ENCODE measurements around the gene MON2.
"Not testable (repeated sequence)": the region's sequence is repeated elsewhere in the genome, so short reads cannot be mapped to it uniquely, and the experiment has no call there.

The MON2 gene

GRCh38 chr12:62481843-62482540, 15.4 kb downstream of the MON2 start:
- no peak for FAIRE-seq

GRCh38 chr12:62482769-62483168, 16.1 kb downstream of the MON2 start:
- FAIRE-seq = no peak

GRCh38 chr12:62484233-62484632, 17.6 kb downstream of the MON2 start:
- FAIRE-seq = no peak

DNA sequence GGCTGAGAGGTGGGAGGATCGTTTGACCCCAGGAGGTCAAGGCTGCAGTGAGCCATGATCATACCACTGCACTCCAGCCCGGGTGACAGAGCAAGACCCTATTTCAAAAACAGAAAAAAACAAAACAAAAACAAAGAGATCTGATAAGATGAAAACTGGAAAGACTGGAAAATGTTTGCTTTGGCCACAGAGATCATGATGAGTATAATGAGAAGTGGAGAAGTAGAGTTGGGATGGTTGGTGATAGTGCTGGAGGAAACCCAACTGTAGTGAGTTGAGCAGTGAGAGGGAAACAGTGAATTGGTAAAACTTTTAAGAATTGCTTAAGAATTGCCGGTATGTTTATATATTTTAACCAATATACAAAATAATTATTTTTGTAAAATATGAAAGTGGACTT, 39.2 kb downstream of the MON2 start:
- FAIRE-seq = no peak

- no peak for FAIRE-seq
Observed at GRCh38 chr12:62512901-62513300, 46.3 kb downstream of the MON2 start.

- not testable (repeated sequence) for FAIRE-seq
Observed at GRCh38 chr12:62514080-62514479, 47.5 kb downstream of the MON2 start.

DNA sequence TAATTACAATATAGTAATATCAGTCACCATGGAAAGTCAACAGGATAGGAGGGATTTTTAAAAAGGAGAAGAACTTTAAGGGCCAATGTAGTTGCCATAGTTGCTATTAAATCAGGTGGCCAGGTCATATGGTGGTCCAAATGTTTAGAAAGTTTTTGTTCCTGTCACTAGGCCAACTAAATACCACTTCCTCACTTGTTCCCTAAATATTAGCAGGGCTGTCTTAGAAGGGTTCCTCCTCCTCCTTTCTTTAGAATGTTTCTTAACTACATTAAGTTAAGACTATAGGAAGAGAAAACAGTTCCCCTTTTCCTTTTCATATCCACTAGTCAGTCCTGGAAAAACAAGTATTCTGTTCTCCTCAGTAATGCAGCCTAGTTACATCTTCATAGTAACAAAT, 50.3 kb downstream of the MON2 start:
- no peak for FAIRE-seq

- FAIRE-seq = no peak
Observed at GRCh38 chr12:62517887-62518286, 51.3 kb downstream of the MON2 start.

DNA sequence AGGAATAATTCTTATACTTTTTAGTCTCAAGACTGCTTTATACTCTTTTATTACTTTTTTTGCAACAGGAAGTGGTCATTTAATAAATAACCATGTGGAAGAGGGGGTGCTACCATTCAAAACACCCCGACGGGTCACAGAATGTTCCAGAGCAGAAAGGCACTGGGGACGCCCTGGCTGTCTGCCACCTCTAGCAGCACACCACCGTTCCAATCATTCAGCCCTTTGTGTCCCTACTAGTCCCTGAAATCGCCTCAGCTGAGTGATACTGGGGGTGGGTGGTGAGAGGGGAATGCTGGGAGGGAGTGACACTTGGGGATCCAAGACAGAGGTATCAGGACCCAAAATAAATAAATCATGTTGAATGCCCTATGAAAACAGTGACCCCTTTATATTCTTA, 52.4 kb downstream of the MON2 start:
- no peak for FAIRE-seq

DNA sequence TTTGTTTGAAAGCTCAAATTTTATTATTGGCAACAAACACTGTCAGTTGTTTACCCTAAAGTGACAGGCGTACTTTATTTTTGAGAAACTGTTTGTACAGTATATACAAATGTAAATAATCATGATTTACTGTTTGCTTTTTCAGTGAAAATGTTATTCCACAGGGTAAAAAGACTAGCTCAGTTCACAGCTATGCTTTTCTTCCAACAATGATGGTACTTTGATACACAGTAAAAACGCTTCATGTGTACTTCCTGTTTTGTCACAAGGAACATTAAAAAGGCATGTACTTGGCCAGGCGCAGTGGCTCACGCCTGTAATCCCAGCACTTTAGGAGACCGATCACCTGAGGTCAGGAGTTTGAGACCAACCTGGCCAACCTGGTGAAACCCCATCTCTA, 53.7 kb downstream of the MON2 start:
- FAIRE-seq = no peak

DNA sequence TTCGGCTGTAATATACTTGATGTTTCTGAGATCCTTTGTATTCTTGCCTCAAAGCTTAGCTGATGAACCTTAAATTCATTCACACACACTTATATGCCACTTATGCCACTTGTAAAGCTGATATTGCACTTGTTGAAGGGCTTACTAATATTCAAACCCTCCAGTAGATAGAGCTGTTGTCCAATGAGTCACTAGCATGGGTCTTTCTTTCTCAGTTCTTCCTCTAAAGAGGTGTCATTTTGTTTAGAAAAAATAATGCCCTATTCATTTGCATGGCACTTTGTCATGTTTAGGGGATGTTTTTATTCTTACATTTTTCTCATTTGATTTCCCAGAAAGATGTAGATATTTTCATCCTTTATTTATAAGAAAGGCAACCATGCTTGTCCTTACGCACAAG, 56.4 kb downstream of the MON2 start:
- FAIRE-seq = no peak

- FAIRE-seq = no peak
Observed at GRCh38 chr12:62523619-62524018, 57.0 kb downstream of the MON2 start.

GRCh38 chr12:62525271-62525670, 58.6 kb downstream of the MON2 start:
- FAIRE-seq = no peak

DNA sequence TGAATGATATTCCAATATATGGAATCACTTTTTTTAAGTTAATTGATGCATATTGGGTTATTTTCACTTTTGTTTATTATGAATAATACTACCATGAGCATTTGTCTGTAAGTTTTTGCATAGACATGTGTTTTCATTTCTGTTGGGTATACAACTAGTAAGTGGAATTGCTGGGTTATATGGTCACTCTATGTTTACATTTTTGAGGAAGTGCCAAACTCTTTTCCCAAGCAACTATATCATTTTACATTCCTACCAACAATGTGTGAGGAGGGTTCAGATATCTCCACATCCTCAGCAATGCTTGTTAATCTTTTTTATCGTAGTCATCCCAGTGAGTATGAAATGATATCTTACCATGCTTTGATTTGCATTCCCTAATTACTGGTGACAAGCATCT, 64.0 kb downstream of the MON2 start:
- no peak for FAIRE-seq

DNA sequence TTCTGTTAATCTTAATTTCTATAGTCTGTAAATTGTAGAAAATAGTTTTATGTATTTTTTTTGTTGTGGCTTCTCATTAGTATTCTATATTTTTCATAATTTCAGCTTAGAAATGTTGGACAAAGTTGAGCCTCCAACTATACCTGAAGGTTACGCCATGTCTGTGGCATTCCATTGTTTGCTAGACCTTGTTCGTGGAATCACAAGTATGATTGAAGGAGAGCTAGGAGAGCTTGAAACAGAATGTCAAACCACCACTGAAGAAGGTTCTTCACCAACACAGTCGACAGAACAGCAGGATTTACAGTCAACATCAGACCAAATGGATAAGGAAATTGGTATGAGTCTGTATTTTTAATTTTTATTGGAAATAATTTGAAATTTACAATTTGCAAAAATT, 65.7 kb downstream of the MON2 start:
- FAIRE-seq = no peak

GRCh38 chr12:62533087-62533754, 66.6 kb downstream of the MON2 start:
- no peak for FAIRE-seq

GRCh38 chr12:62533755-62534107, 67.1 kb downstream of the MON2 start:
- FAIRE-seq = no peak

DNA sequence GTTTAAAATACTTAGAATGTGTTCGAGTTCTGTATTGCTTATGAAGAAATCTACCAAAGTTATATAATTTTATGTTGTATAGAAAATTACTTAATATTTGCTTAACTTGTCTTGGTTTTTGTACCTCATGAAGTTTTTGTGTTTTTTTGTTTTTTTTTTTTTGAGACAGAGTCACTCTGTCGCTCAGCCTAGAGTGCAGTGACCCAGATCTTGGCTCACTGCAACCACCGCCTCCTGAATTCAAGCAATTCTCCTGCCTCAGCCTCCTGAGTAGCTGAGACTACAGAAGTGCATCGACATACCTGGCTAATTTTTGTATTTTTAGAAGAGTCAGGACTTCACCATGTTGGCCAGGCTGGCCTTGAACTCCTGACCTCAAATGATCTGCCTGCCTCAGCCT, 69.9 kb downstream of the MON2 start:
- no peak for FAIRE-seq

GRCh38 chr12:62537551-62537950, 70.9 kb downstream of the MON2 start:
- FAIRE-seq = peak; percentile 62

DNA sequence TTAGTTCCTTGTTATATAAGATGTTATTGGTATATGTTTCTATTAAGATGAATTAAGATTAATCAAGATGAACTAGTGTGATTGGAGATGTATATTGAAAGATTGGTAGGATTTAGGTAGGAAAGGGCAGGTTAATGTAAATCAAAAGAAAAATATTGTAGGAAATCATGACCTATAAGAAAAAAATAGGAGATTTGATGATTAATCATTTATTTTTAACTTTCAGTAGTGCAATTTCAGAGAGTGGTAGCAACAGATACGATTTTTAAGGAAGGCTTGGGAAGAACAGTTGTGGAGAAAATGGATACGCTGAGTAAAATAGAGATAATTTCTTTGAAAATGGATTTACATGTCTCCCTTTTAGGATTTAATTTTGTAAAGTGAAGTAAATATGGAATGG, 73.7 kb downstream of the MON2 start:
- FAIRE-seq = no peak

DNA sequence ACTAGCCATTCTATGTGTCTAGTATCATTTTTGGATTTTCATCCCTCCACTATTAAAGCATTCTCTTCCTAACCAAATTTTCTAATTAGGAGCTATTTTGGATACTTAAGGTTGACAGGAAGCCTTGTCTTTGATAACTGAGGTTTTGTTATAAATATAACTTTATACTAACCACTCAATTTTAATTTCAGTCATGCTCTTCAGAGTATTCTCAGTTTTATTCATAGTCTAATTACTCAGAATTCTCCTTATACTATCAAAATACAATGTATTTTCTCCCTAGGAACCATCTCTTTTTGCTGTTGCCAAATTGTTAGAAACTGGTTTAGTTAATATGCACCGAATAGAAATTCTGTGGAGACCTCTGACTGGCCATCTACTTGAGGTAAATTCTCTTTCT, 76.2 kb downstream of the MON2 start:
- no peak for FAIRE-seq

DNA sequence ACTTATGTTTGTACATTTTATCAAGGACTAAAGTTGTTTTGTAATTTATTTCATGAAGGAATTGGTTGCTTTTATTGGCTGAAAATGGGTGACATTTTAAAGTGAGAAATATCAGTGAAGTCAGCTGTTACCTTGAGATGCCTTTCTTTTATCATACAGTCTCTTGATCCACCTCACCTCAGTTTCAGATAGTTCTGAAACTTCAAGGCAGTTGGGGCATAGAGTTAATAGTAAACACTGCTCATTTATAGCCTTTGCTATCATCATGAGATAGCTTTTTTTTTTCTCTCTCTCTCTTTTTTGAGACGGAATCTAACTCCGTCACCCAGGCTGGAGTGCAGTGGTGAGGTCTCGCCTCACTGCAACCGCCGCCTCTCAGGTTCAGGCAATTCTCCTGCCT, 76.7 kb downstream of the MON2 start:
- no peak for FAIRE-seq

DNA sequence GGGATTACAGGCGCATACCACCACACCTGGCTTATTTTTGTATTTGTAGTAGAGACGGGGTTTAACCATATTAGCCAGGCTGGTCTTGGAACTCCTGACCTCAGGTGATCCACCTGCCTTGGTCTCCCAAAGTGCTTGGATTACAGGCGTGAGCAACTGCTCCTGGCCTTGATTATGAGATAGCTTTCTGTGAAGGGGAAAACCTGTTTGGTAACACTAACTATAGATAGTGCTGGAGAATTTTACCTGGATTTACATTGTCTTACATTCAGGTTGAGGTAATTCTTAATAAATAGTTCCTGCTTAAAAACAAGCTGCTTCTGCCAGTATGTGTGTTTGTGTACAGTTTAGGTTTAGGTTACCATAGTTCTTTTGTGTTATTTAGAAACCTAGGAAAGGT, 77.1 kb downstream of the MON2 start:
- FAIRE-seq = no peak

- FAIRE-seq = no peak
Observed at GRCh38 chr12:62552906-62553556, 86.4 kb downstream of the MON2 start.
